Stomach smooth muscle (tissue), 2 donors: ENCODE measurements around the gene AATK.

Experiments
- H3K27ac ChIP-seq: one replicate; pipeline ENCODE4 v1.7.0; 2013; ENCODE audit warnings: mild to moderate bottlenecking, low read length, inconsistent platforms
- H3K27me3 ChIP-seq, 2 donors: one replicate each; pipeline ENCODE4 v1.7.0; 2013; ENCODE audit warnings: low read length in 2 of 2; ENCODE audit not compliant: insufficient read depth in 2 of 2, control insufficient read depth in 1 of 2
- H3K36me3 ChIP-seq, 2 donors: one replicate each; pipeline ENCODE4 v1.7.0; 2013; ENCODE audit warnings: low read length in 2 of 2; ENCODE audit not compliant: control insufficient read depth in 2 of 2, insufficient read depth in 2 of 2
- H3K4me1 ChIP-seq: one replicate; pipeline ENCODE4 v1.7.0; 2013; ENCODE audit warnings: low read length; ENCODE audit not compliant: control insufficient read depth, insufficient read depth
- H3K4me3 ChIP-seq, 2 donors: one replicate each; pipeline ENCODE4 v1.7.0; 2013; ENCODE audit warnings: low read length in 2 of 2
- H3K9ac ChIP-seq, 2 donors: one replicate each; pipeline ENCODE4 v1.7.0; 2013; ENCODE audit warnings: low read length in 2 of 2, mild to moderate bottlenecking in 1 of 2
- H3K9me3 ChIP-seq, 2 donors: one replicate each; pipeline ENCODE4 v1.7.0; 2013; ENCODE audit warnings: low read length in 2 of 2; ENCODE audit not compliant: control insufficient read depth in 2 of 2
- donor health status: healthy.
- donor health status: Pancreatic carcinoma.

The AATK gene

GRCh38 chr17:81166033-81166492 is at the start of gene AATK:
Gene AATK, minus strand, starts transcription at chr17:81166221. Its CDS starts 229 bp downstream, at chr17:81165992.
- Histone ChIP-seq H3K27ac (peak within 1 kb of the TSS; percentile 41), H3K36me3 (no peaks in the 10 kb centered on the region), H3K9me3 (no peaks in the 10 kb centered on the region), H3K4me3 (peak within 1 kb of the TSS in 1 of 2 donors; percentile 75), H3K4me1 (peaks cover 18% of the 10 kb centered on the region), H3K9ac (peak within 1 kb of the TSS; percentile 9 to 64), H3K27me3 (peaks cover 3% of the 10 kb centered on the region in 2 donors)

GRCh38 chr17:81213978-81214377 is 48.0 kb upstream of the AATK start:
- H3K27ac ChIP-seq = no peak overlapping the region

GRCh38 chr17:81212365-81212764 is 46.3 kb upstream of the AATK start:
- Histone ChIP-seq H3K4me3 (no peak overlapping the region), H3K36me3 (peaks cover 0 to 3% of the 10 kb centered on the region in 2 donors), H3K4me1 (no peaks in the 10 kb centered on the region), H3K27ac (no peak overlapping the region), H3K27me3 (no peaks in the 10 kb centered on the region), H3K9ac (no peak overlapping the region), H3K9me3 (no peaks in the 10 kb centered on the region)

More at GRCh38 chr17:81213978-81214377, 48.0 kb upstream of the AATK start:
- H3K27me3 ChIP-seq = no peaks in the 10 kb centered on the region
- H3K4me1 ChIP-seq = no peaks in the 10 kb centered on the region
- H3K4me3 ChIP-seq = no peak overlapping the region
- H3K9me3 ChIP-seq = no peaks in the 10 kb centered on the region
- no peak overlapping the region for H3K9ac ChIP-seq
- H3K36me3 ChIP-seq = peaks cover 0 to 3% of the 10 kb centered on the region in 2 donors

GRCh38 chr17:81210868-81211267 is 44.8 kb upstream of the AATK start:
- H3K36me3 ChIP-seq = no peaks in the 10 kb centered on the region
- H3K4me1 ChIP-seq = no peaks in the 10 kb centered on the region
- H3K27ac ChIP-seq = no peak overlapping the region
- no peaks in the 10 kb centered on the region for H3K27me3 ChIP-seq
- no peak overlapping the region for H3K4me3 ChIP-seq
- H3K9me3 ChIP-seq = no peaks in the 10 kb centered on the region
- no peak overlapping the region for H3K9ac ChIP-seq

GRCh38 chr17:81210466-81210865 is 44.4 kb upstream of the AATK start:
- H3K9me3 ChIP-seq = no peaks in the 10 kb centered on the region
- H3K36me3 ChIP-seq = no peaks in the 10 kb centered on the region
- no peak overlapping the region for H3K4me3 ChIP-seq
- no peak overlapping the region for H3K9ac ChIP-seq
- no peaks in the 10 kb centered on the region for H3K27me3 ChIP-seq
- no peaks in the 10 kb centered on the region for H3K4me1 ChIP-seq
- no peak overlapping the region for H3K27ac ChIP-seq

GRCh38 chr17:81209141-81209540 is 43.1 kb upstream of the AATK start:
- H3K4me3 ChIP-seq = no peak overlapping the region
- H3K9ac ChIP-seq = no peak overlapping the region
- no peaks in the 10 kb centered on the region for H3K27me3 ChIP-seq
- H3K27ac ChIP-seq = no peak overlapping the region
- H3K36me3 ChIP-seq = no peaks in the 10 kb centered on the region
- no peaks in the 10 kb centered on the region for H3K9me3 ChIP-seq
- H3K4me1 ChIP-seq = no peaks in the 10 kb centered on the region

GRCh38 chr17:81208651-81209050 is 42.6 kb upstream of the AATK start:
- Histone ChIP-seq H3K36me3 (no peaks in the 10 kb centered on the region), H3K27me3 (no peaks in the 10 kb centered on the region), H3K4me3 (no peak overlapping the region), H3K9me3 (no peaks in the 10 kb centered on the region), H3K9ac (no peak overlapping the region), H3K4me1 (no peaks in the 10 kb centered on the region), H3K27ac (no peak overlapping the region)

- Histone ChIP-seq H3K36me3 (no peaks in the 10 kb centered on the region), H3K4me1 (no peaks in the 10 kb centered on the region), H3K9me3 (no peaks in the 10 kb centered on the region), H3K27ac (no peak overlapping the region), H3K4me3 (no peak overlapping the region), H3K27me3 (no peaks in the 10 kb centered on the region), H3K9ac (no peak overlapping the region)
These were observed 41.9 kb upstream of the AATK start for GRCh38 chr17:81207610-81208581.

- Histone ChIP-seq H3K4me1 (no peaks in the 10 kb centered on the region), H3K27ac (no peak overlapping the region), H3K9me3 (no peaks in the 10 kb centered on the region), H3K27me3 (no peaks in the 10 kb centered on the region), H3K36me3 (no peaks in the 10 kb centered on the region), H3K9ac (no peak overlapping the region), H3K4me3 (no peak overlapping the region)
These were observed 40.6 kb upstream of the AATK start for GRCh38 chr17:81206657-81207056.

- no peaks in the 10 kb centered on the region for H3K36me3 ChIP-seq
- no peaks in the 10 kb centered on the region for H3K9me3 ChIP-seq
- H3K4me3 ChIP-seq = no peak overlapping the region
- no peaks in the 10 kb centered on the region for H3K4me1 ChIP-seq
- H3K27ac ChIP-seq = no peak overlapping the region
- no peaks in the 10 kb centered on the region for H3K27me3 ChIP-seq
- no peak overlapping the region for H3K9ac ChIP-seq
These were observed 40.1 kb upstream of the AATK start for GRCh38 chr17:81206166-81206565.

GRCh38 chr17:81204578-81204977 is 38.6 kb upstream of the AATK start:
- peaks cover under 1% of the 10 kb centered on the region for H3K4me1 ChIP-seq
- H3K4me3 ChIP-seq = no peak overlapping the region
- H3K36me3 ChIP-seq = no peaks in the 10 kb centered on the region
- H3K9ac ChIP-seq = no peak overlapping the region
- H3K27me3 ChIP-seq = no peaks in the 10 kb centered on the region
- no peaks in the 10 kb centered on the region for H3K9me3 ChIP-seq
- no peak overlapping the region for H3K27ac ChIP-seq
